Hippocampal formation (tissue), 2 donors: ENCODE data around the gene FTCD.

Source experiments
- DNase-seq, 2 donors: peaks; one replicate each; lab custom pipeline; 2025; lab: John Stamatoyannopoulos, UW

The FTCD gene

GRCh38 chr21:46124083-46124925 is 31.1 kb downstream of the FTCD start:
- no peak for DNase-seq

- DNase-seq: no peak
Observed at GRCh38 chr21:46122758-46123683, 32.4 kb downstream of the FTCD start.

GRCh38 chr21:46122237-46122671 is 33.1 kb downstream of the FTCD start:
- no peak for DNase-seq

GRCh38 chr21:46121286-46122221 is 33.8 kb downstream of the FTCD start:
- no peak for DNase-seq

GRCh38 chr21:46120301-46121285 is 34.8 kb downstream of the FTCD start:
- no peak for DNase-seq

GRCh38 chr21:46119637-46120271 is 35.6 kb downstream of the FTCD start:
- no peak for DNase-seq

GRCh38 chr21:46119144-46119636 is 36.2 kb downstream of the FTCD start:
- DNase-seq: no peak

GRCh38 chr21:46118316-46119143 is 36.8 kb downstream of the FTCD start:
- DNase-seq: no peak

GRCh38 chr21:46117586-46118315 is 37.6 kb downstream of the FTCD start:
- no peak for DNase-seq

GRCh38 chr21:46116776-46117585 is 38.4 kb downstream of the FTCD start:
- DNase-seq: no peak

GRCh38 chr21:46116189-46116775 is 39.1 kb downstream of the FTCD start:
- no peak for DNase-seq

- no peak for DNase-seq
Observed at GRCh38 chr21:46115441-46116188, 39.8 kb downstream of the FTCD start.

- no peak for DNase-seq
Observed at GRCh38 chr21:46114963-46115362, 40.4 kb downstream of the FTCD start.

- DNase-seq: no peak
Observed at GRCh38 chr21:46113497-46114176, 41.7 kb downstream of the FTCD start.

GRCh38 chr21:46112725-46113215 is 42.6 kb downstream of the FTCD start:
- no peak for DNase-seq
